Testis (tissue), 2 donors: ENCODE data around the gene ZNF320.

Experiments used
- CTCF ChIP-seq, 3 experiments: fragments of 450-650 bp in 2 of 3; fragments of 200-600 bp in 1 of 3; sonication (generic) in 1 of 3; IDR thresholded peaks; one replicate each; pipeline ENCODE4 v1.5.1; 2016 to 2019; ENCODE audit warnings: antibody characterized with exemption in 3 of 3, mild to moderate bottlenecking in 2 of 3, moderate library complexity in 1 of 3
- POLR2A ChIP-seq: fragments of 450-650 bp; IDR thresholded peaks from one replicate; pipeline ENCODE4 v1.6.1; 2017; ENCODE audit warnings: antibody characterized with exemption, mild to moderate bottlenecking, moderate library complexity

GRCh38 chr19:52880895-52881389 lies 16.5 kb downstream of the ZNF320 start:
- TF ChIP-seq CTCF (IDR thresholded peaks at IDR 0.05), result no peak
- no peak for TF ChIP-seq POLR2A
